ENCODE results near the gene RLN3. TPM values are rescaled to one million over a fixed set of nuclear protein-coding genes. Genes with fewer than 3 reads are reported as not detected.

RLN3 gene
- total and polyA plus RNA-seq, 2 donors (not counting 1 experiment from before 2014, with no cell fraction given), result not detected

DNA sequence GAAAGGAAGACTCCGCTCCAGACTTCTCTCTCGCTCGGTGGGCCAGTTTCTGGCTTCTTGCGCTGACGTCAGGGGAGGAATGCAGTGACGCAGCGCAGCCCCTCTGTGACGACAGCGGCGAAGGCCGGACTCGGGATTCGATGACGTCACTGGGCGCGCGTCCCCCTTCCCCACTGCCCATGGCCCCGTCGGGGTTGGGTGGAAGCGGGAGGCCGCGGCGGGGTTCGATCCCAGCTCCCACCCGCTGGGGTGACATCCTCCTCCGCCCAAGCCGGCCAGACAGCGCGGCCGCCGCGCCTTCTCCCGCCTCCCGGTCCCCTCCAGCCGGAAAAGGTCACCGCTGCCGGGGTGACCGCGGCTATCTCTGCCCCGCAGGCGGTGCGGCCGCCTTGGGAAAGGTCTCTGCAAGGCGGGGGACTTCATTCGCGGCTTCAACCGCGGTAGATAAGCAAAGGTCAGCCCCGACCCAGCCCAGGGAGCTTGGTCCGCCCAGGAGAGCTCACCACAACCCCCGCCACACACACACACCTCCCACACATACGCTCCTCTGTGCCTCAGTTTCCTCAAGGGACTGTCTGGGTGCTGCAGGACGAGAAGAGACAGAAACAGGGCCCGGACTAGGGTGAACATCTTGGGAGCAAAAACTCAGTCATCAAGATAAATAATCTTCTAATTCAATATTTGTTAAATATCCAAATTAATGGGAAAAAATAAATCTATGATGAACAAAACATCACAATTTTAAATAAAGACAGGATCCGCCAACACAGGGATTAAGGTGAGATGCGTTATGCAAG is 21.0 kb upstream of the RLN3 start:
- peaks cover 15% of the 10 kb centered on the region for H3K4me1 ChIP-seq (ENCODE audit: control insufficient read depth, extremely low read depth, insufficient read depth, low read length)
- peak overlapping the region; percentile 98 for H3K27ac ChIP-seq (ENCODE audit: insufficient read depth, low read length)
- peaks cover 2% of the 10 kb centered on the region for H3K79me2 ChIP-seq (ENCODE audit: control insufficient read depth, insufficient read depth, low read length)
- H3K36me3 ChIP-seq (ENCODE audit: control insufficient read depth, insufficient read depth, low read length), result no peaks in the 10 kb centered on the region
- no peaks in the 10 kb centered on the region for H3K27me3 ChIP-seq (ENCODE audit: control insufficient read depth, insufficient read depth, low read length)
- DNase-seq (ENCODE audit: low read depth in 2 of 2), result no peak
- H3K9ac ChIP-seq (ENCODE audit: insufficient read depth, low read length), result peak overlapping the region; percentile 98
- H3K4me2 ChIP-seq (ENCODE audit: extremely low read depth, insufficient read depth, low read length), result peak overlapping the region; percentile 59
- H2AFZ ChIP-seq (ENCODE audit: low read length), result peak overlapping the region; percentile 59
- TF ChIP-seq, protein P1, sequence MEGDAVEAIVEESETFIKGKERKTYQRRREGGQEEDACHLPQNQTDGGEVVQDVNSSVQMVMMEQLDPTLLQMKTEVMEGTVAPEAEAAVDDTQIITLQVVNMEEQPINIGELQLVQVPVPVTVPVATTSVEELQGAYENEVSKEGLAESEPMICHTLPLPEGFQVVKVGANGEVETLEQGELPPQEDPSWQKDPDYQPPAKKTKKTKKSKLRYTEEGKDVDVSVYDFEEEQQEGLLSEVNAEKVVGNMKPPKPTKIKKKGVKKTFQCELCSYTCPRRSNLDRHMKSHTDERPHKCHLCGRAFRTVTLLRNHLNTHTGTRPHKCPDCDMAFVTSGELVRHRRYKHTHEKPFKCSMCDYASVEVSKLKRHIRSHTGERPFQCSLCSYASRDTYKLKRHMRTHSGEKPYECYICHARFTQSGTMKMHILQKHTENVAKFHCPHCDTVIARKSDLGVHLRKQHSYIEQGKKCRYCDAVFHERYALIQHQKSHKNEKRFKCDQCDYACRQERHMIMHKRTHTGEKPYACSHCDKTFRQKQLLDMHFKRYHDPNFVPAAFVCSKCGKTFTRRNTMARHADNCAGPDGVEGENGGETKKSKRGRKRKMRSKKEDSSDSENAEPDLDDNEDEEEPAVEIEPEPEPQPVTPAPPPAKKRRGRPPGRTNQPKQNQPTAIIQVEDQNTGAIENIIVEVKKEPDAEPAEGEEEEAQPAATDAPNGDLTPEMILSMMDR (conservative IDR thresholded peaks at IDR 0.05 in 1 of 2, IDR thresholded peaks at IDR 0.05 in 1 of 2; ENCODE audit: low read depth in 1 of 2, low read length in 2 of 2), result no peak
- no peak for TF ChIP-seq EZH2 (IDR thresholded peaks at IDR 0.05; ENCODE audit: low read length, missing control alignments)
- H3K4me3 ChIP-seq (replicated peaks in 1 of 4; ENCODE audit: control extremely low read depth in 1 of 4, insufficient read depth in 1 of 4, low read depth in 3 of 4, low read length in 4 of 4), result peak overlapping the region; percentile 60 to 81 (median 71)
- H4K20me1 ChIP-seq (ENCODE audit: control insufficient read depth, extremely low read depth, insufficient read depth, low read length), result no peaks in the 10 kb centered on the region
- no peaks in the 10 kb centered on the region for H3K9me3 ChIP-seq (ENCODE audit: control insufficient read depth, insufficient read depth, low read depth, low read length)

DNA sequence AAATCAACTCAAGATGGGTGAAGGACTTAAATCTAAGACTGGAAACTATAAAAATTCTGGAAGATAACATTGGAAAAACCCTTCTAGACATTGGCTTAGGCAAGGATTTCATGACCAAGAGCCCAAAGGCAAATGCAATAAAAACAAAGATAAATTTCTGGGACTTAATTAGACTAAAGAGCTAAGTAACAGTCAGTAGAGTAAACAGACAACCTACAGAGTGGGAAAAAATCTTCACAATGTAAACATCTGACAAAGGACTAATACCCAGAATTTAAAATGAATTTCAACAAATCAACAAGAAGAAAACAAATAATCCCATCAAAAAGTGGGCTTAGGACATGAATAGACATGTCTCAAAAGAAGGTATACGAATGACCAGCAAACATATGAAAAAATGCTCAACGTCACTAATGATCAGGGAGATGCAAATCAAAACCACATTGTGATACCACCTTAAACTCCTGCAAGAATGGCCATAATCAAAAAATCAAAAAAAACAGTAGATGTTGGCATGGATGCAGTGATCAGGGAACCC is 15.5 kb upstream of the RLN3 start:
- TF ChIP-seq, protein P1 (conservative IDR thresholded peaks at IDR 0.05 in 1 of 2, IDR thresholded peaks at IDR 0.05 in 1 of 2; ENCODE audit: low read depth in 1 of 2, low read length in 2 of 2), result no peak
- TF ChIP-seq EZH2 (IDR thresholded peaks at IDR 0.05; ENCODE audit: low read length, missing control alignments), result no peak
- H2AFZ ChIP-seq (ENCODE audit: low read length), result no peak overlapping the region
- no peak overlapping the region for H3K9ac ChIP-seq (ENCODE audit: insufficient read depth, low read length)
- H3K27me3 ChIP-seq (ENCODE audit: control insufficient read depth, insufficient read depth, low read length), result no peaks in the 10 kb centered on the region
- H3K36me3 ChIP-seq (ENCODE audit: control insufficient read depth, insufficient read depth, low read length), result no peaks in the 10 kb centered on the region
- H3K4me1 ChIP-seq (ENCODE audit: control insufficient read depth, extremely low read depth, insufficient read depth, low read length), result no peaks in the 10 kb centered on the region
- no peaks in the 10 kb centered on the region for H4K20me1 ChIP-seq (ENCODE audit: control insufficient read depth, extremely low read depth, insufficient read depth, low read length)
- DNase-seq (ENCODE audit: low read depth in 2 of 2), result no peak
- H3K27ac ChIP-seq (ENCODE audit: insufficient read depth, low read length), result no peak overlapping the region
- no peaks in the 10 kb centered on the region for H3K79me2 ChIP-seq (ENCODE audit: control insufficient read depth, insufficient read depth, low read length)
- no peaks in the 10 kb centered on the region for H3K9me3 ChIP-seq (ENCODE audit: control insufficient read depth, insufficient read depth, low read depth, low read length)
- no peak overlapping the region for H3K4me3 ChIP-seq (replicated peaks in 1 of 4; ENCODE audit: control extremely low read depth in 1 of 4, insufficient read depth in 1 of 4, low read depth in 3 of 4, low read length in 4 of 4)
- H3K4me2 ChIP-seq (ENCODE audit: extremely low read depth, insufficient read depth, low read length), result no peak overlapping the region

DNA sequence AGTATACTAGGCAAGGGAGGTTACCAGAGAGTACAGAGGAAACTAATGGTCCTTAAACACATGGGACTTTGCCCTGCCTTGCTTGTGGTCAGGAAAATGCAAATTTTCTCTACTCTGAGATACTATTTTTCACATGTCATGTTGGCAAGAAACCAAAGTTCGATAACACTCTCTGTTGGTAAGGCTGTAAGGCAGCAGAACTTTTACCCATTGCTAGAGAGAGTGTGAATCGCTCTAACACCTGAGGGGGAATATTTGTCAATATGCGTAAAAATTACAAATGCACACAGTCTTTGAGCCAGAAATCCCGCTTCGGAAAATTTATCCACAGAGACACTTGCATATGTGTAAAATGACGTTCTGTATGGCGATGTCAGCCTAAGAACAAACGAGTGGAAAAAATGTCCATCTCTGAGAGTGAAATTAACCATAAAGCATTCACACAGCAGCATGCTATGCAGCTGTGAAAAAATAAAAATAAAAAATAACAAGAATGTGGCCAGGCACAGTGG is 12.4 kb upstream of the RLN3 start:
- no peaks in the 10 kb centered on the region for H3K27me3 ChIP-seq (ENCODE audit: control insufficient read depth, insufficient read depth, low read length)
- DNase-seq (ENCODE audit: low read depth in 2 of 2), result no peak
- TF ChIP-seq, protein P1 (conservative IDR thresholded peaks at IDR 0.05 in 1 of 2, IDR thresholded peaks at IDR 0.05 in 1 of 2; ENCODE audit: low read depth in 1 of 2, low read length in 2 of 2), result no peak

More for the DNA sequence above, 12.4 kb upstream of the RLN3 start:
- Histone ChIP-seq H3K4me3 (replicated peaks in 1 of 4; ENCODE audit: control extremely low read depth in 1 of 4, insufficient read depth in 1 of 4, low read depth in 3 of 4, low read length in 4 of 4) (no peak overlapping the region), H3K79me2 (ENCODE audit: control insufficient read depth, insufficient read depth, low read length) (no peaks in the 10 kb centered on the region), H3K36me3 (ENCODE audit: control insufficient read depth, insufficient read depth, low read length) (no peaks in the 10 kb centered on the region), H3K9me3 (ENCODE audit: control insufficient read depth, insufficient read depth, low read depth, low read length) (no peaks in the 10 kb centered on the region), H3K27ac (ENCODE audit: insufficient read depth, low read length) (no peak overlapping the region), H3K4me2 (ENCODE audit: extremely low read depth, insufficient read depth, low read length) (no peak overlapping the region), H4K20me1 (ENCODE audit: control insufficient read depth, extremely low read depth, insufficient read depth, low read length) (no peaks in the 10 kb centered on the region), H3K9ac (ENCODE audit: insufficient read depth, low read length) (no peak overlapping the region), H2AFZ (ENCODE audit: low read length) (no peak overlapping the region), H3K4me1 (ENCODE audit: control insufficient read depth, extremely low read depth, insufficient read depth, low read length) (no peaks in the 10 kb centered on the region)
